Activated T-cell treated with anti-CD3 and anti-CD28 coated beads, Interleukin-2, amount 50 U/mL, for 72 hours (primary cell): ENCODE results near the gene GPC6. TPM values are rescaled to one million over a fixed set of nuclear protein-coding genes. Genes with fewer than 3 reads are reported as not detected.

ENCODE experiments used
- ATAC-seq, 2 donors: fragments of 150-1000 bp; cut with Tn5 transposase; replicated peaks in 1 of 2; 2 replicates each; pipeline ENCODE4 v1.10.0; 2021; ENCODE audit warnings: moderate library complexity in 2 of 2, mild to moderate bottlenecking in 1 of 2
- DNase-seq, 2 donors: peaks; one replicate each; pipeline ENCODE4 v3.0.0; 2021 to 2022; ENCODE audit warnings: mixed read lengths in 1 of 2
- H3K27ac Mint-ChIP-seq: one replicate; pipeline ENCODE4 v1.8.0; 2022; ENCODE audit warnings: mild to moderate bottlenecking, moderate library complexity, mixed read lengths
- H3K27me3 Mint-ChIP-seq: one replicate; pipeline ENCODE4 v1.8.0; 2022; ENCODE audit warnings: low read depth, mixed read lengths
- H3K36me3 Mint-ChIP-seq, 2 donors: one replicate each; pipeline ENCODE4 v1.8.0; 2022; ENCODE audit warnings: mixed read lengths in 2 of 2, mild to moderate bottlenecking in 1 of 2; ENCODE audit not compliant: insufficient read depth in 2 of 2
- H3K4me1 Mint-ChIP-seq: one replicate; pipeline ENCODE4 v1.8.0; 2022; ENCODE audit warnings: low read depth, mixed read lengths
- H3K4me3 Mint-ChIP-seq, 2 donors: one replicate each; pipeline ENCODE4 v1.8.0; 2022; ENCODE audit warnings: mild to moderate bottlenecking in 2 of 2, mixed read lengths in 2 of 2, moderate library complexity in 2 of 2
- H3K9me3 Mint-ChIP-seq, 2 donors: one replicate each; pipeline ENCODE4 v1.8.0; 2022; ENCODE audit warnings: mixed read lengths in 2 of 2
- total RNA-seq, 2 donors: library from RNA; stranded (reverse); gene quantifications; one replicate each; pipeline ENCODE4 v1.2.3, GENCODE V29; 2022

The GPC6 gene
- total RNA-seq, 2 donors from 2014 or later = not detected

DNA sequence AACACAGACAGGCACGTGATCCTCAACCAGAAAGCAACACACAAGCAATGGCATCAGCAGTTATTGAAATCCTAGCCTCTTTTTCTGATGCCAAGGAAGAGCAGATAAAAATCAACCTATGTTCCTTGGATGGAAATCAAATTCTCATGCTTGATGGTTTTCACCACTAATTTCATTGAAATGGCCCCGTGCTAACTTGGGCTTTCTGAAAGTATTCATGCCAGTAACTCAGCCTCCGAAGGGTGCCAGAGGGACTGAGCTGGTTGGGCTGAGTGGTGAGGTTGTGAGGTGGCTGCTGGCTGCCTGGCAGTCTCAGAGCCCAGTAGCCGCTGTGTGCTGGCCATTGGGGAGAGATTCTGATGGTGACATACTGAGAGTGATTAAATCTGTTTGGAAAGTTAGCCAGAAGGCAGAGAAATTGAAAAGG, 943.6 kb downstream of the GPC6 start:
- no peak for DNase-seq
- Mint-ChIP-seq H3K4me1 (no peaks in the 10 kb centered on the region), H3K4me3 (no peak overlapping the region), H3K27me3 (peaks cover 8% of the 10 kb centered on the region), H3K36me3 (no peaks in the 10 kb centered on the region), H3K9me3 (peaks cover 0 to 2% of the 10 kb centered on the region in 2 donors), H3K27ac (no peak overlapping the region)
- no peak for ATAC-seq

DNA sequence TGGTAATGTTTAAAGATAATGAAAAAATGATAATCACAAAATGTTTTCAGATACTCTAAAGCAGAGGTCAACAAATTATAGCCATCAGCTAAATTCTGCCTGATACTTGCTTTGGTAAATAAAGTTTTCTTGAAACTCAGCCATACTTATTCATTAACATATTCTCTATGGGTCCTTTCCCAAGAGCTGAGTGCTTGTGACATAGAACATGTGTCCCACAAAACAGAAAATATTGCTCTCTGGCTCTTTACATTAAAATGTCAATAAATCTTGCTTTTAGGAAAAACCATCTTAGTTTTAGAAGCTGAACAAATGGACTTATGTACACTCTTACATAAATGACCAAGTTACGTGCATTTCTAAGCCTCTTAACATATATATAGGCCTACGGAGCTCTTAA, 945.8 kb downstream of the GPC6 start:
- peaks cover 0 to 2% of the 10 kb centered on the region in 2 donors for H3K9me3 Mint-ChIP-seq
- no peak overlapping the region for H3K27ac Mint-ChIP-seq
- H3K4me3 Mint-ChIP-seq = no peak overlapping the region
- peaks cover 8% of the 10 kb centered on the region for H3K27me3 Mint-ChIP-seq
- DNase-seq (no peak), ATAC-seq (no peak)
- H3K36me3 Mint-ChIP-seq = no peaks in the 10 kb centered on the region
- no peaks in the 10 kb centered on the region for H3K4me1 Mint-ChIP-seq

DNA sequence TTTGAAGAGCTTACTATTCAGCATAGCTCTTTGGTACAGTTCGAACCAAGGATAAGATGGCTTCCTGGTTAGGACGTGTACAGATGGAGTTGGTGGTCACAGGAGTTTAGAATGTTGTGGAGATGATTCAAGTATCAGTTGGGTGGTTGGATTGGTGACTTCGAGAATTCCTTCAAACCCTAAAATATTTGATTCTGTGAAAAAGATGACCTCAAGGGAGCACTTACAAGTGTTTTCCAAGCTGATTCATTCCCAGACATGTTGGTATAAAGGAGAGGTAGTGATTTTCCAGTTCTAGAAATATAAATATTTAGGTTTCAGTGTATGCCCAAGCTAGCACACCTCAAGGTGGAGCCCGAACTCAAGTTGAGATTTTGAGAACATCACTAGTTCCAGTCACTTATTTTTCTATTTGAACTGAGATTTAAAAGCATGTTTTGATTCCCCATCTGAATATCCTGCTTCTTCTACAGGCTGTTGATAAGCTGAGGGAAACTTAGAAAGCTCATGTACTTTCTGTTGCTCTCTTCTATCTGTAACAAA, 946.8 kb downstream of the GPC6 start:
- Mint-ChIP-seq H3K9me3 (peaks cover 0 to 2% of the 10 kb centered on the region in 2 donors), H3K36me3 (no peaks in the 10 kb centered on the region), H3K4me1 (peaks cover 5% of the 10 kb centered on the region), H3K27me3 (peaks cover 8% of the 10 kb centered on the region), H3K27ac (no peak overlapping the region), H3K4me3 (no peak overlapping the region)
- DNase-seq (no peak), ATAC-seq (no peak)

DNA sequence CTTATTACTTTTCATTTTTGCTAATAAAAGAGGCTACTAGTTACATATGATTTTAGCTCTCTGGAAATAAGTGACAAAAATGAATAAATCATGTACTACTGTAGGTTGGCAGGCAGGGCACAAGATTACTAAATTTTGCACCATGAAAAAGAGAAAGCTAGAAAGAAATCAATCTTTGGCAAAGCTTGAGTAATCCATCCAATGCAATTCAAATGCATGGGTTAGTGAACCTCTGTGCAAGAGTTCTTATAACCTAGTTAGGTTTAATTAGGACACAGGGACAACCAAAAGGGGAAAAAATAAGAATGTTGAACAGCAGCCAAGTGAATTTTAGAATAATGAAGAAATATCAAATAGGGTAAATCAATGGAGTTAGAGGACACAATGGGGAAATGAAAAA, 947.4 kb downstream of the GPC6 start:
- H3K27ac Mint-ChIP-seq = no peak overlapping the region
- peaks cover 11% of the 10 kb centered on the region for H3K4me1 Mint-ChIP-seq
- peaks cover 0 to 2% of the 10 kb centered on the region in 2 donors for H3K9me3 Mint-ChIP-seq
- DNase-seq = no peak
- peaks cover 8% of the 10 kb centered on the region for H3K27me3 Mint-ChIP-seq
- H3K4me3 Mint-ChIP-seq = no peak overlapping the region
- no peak for ATAC-seq
- no peaks in the 10 kb centered on the region for H3K36me3 Mint-ChIP-seq

GRCh38 chr13:94175076-94175475, 948.5 kb downstream of the GPC6 start:
- H3K4me3 Mint-ChIP-seq = no peak overlapping the region
- H3K9me3 Mint-ChIP-seq = no peaks in the 10 kb centered on the region
- peaks cover 14% of the 10 kb centered on the region for H3K4me1 Mint-ChIP-seq
- H3K27me3 Mint-ChIP-seq = no peaks in the 10 kb centered on the region
- no peaks in the 10 kb centered on the region for H3K36me3 Mint-ChIP-seq
- ATAC-seq (no peak), DNase-seq (no peak)
- no peak overlapping the region for H3K27ac Mint-ChIP-seq

DNA sequence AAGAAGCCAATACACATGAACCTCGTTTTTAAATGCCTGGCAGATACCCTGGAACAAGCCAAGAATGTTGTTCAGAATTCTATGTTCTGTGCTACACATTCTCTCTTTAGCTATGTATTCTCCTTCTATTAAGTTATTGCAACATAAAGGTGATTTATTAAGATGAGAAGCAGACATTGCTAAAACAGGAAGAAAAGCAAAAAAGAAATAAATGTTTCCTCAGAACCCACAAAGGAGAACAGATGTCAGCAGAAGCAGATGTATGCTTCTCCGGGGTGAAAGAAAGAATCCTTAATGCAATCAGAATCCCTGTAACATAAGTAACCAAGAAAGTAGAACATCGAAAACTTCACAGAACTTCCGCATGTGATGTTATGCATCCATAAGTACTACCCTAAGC, 950.0 kb downstream of the GPC6 start:
- no peaks in the 10 kb centered on the region for H3K36me3 Mint-ChIP-seq
- DNase-seq (no peak), ATAC-seq (no peak)
- no peak overlapping the region for H3K4me3 Mint-ChIP-seq
- H3K9me3 Mint-ChIP-seq = no peaks in the 10 kb centered on the region
- H3K4me1 Mint-ChIP-seq = peaks cover 14% of the 10 kb centered on the region
- no peaks in the 10 kb centered on the region for H3K27me3 Mint-ChIP-seq
- no peak overlapping the region for H3K27ac Mint-ChIP-seq

GRCh38 chr13:94177041-94177440, 950.4 kb downstream of the GPC6 start:
- Mint-ChIP-seq H3K4me1 (peaks cover 14% of the 10 kb centered on the region), H3K36me3 (no peaks in the 10 kb centered on the region), H3K4me3 (no peak overlapping the region), H3K9me3 (no peaks in the 10 kb centered on the region), H3K27ac (no peak overlapping the region), H3K27me3 (no peaks in the 10 kb centered on the region)
- DNase-seq (no peak), ATAC-seq (no peak)

- H3K9me3 Mint-ChIP-seq = no peaks in the 10 kb centered on the region
- H3K36me3 Mint-ChIP-seq = no peaks in the 10 kb centered on the region
- H3K27me3 Mint-ChIP-seq = no peaks in the 10 kb centered on the region
- ATAC-seq = peak in 1 of 2 donors; percentile 24
- H3K4me3 Mint-ChIP-seq = no peak overlapping the region
- no peak for DNase-seq
- H3K4me1 Mint-ChIP-seq = peaks cover 14% of the 10 kb centered on the region
- H3K27ac Mint-ChIP-seq = no peak overlapping the region
Observed at GRCh38 chr13:94178625-94179244, 952.1 kb downstream of the GPC6 start.

GRCh38 chr13:94181461-94182107, 955.0 kb downstream of the GPC6 start:
- Mint-ChIP-seq H3K27me3 (no peaks in the 10 kb centered on the region), H3K9me3 (no peaks in the 10 kb centered on the region), H3K36me3 (no peaks in the 10 kb centered on the region), H3K4me1 (peaks cover 14% of the 10 kb centered on the region), H3K4me3 (no peak overlapping the region), H3K27ac (no peak overlapping the region)
- no peak for DNase-seq
- ATAC-seq = no peak

DNA sequence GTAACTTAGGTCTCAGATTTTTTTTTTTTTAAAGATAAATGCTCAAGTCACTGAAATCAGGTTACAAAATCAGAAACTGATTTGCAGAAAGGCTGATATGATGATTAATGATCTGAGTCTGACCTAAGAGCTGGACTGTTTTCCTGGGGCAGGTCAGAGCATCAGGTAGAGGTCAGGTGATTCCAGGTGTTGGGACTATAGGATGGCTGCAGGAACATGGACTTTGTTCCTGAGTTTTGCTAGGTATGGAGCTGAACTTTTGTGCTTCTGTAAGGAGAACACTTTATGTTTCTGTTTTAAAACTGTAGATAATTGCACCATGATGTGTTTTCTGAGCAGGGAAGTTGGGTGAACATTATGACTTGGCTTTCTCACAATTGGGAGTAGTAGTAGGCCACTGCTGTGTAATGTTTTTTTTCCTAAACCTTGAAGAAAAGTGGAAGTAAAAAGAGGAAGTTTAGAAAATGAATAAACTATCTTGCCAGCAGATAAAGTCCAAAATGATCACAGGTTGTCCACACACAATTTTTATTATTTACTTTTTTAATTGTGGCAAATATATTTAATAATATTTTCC, 955.7 kb downstream of the GPC6 start:
- H3K27me3 Mint-ChIP-seq = no peaks in the 10 kb centered on the region
- H3K27ac Mint-ChIP-seq = no peak overlapping the region
- DNase-seq = no peak
- no peaks in the 10 kb centered on the region for H3K36me3 Mint-ChIP-seq
- H3K4me1 Mint-ChIP-seq = peaks cover 14% of the 10 kb centered on the region
- H3K9me3 Mint-ChIP-seq = no peaks in the 10 kb centered on the region
- H3K4me3 Mint-ChIP-seq = no peak overlapping the region
- no peak for ATAC-seq

GRCh38 chr13:94186470-94186869, 959.9 kb downstream of the GPC6 start:
- no peak overlapping the region for H3K27ac Mint-ChIP-seq
- H3K4me3 Mint-ChIP-seq = no peak overlapping the region
- ATAC-seq (no peak), DNase-seq (no peak)
- no peaks in the 10 kb centered on the region for H3K9me3 Mint-ChIP-seq
- H3K36me3 Mint-ChIP-seq = no peaks in the 10 kb centered on the region
- no peaks in the 10 kb centered on the region for H3K4me1 Mint-ChIP-seq
- H3K27me3 Mint-ChIP-seq = peaks cover 6% of the 10 kb centered on the region

DNA sequence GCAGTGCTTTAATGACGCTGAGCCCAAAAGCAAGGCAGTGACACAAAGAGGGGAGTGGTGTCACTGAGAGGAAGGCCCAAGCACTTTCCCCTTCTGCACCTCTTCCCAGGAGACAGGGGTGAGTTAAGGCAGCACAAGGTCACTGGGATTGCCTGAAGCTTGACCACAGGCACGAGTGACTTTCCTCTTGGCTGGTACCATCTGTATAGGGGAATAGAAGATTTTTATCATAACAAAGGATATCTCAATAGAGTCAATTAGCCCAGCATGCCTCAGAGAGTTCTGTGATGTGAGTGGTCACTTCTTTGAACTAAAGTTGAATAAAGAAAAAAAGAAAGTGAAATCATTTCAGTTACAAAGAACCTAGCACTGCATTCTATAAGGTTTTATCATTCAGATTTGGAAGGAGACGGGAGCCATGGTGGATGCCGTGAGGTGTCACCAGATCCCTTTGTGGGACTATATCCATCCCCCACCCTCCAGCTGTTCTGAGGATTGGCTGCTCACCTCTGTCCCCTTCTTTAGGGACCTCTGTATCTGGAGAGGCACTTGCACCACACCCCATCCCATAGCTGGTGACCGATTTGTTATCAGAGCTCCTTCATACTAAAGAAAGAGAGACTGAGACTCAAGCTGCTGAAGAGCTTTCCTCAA, 961.7 kb downstream of the GPC6 start:
- Mint-ChIP-seq H3K9me3 (no peaks in the 10 kb centered on the region), H3K4me1 (no peaks in the 10 kb centered on the region), H3K4me3 (no peak overlapping the region), H3K27ac (no peak overlapping the region), H3K36me3 (no peaks in the 10 kb centered on the region), H3K27me3 (peaks cover 7% of the 10 kb centered on the region)
- ATAC-seq (no peak), DNase-seq (no peak)

GRCh38 chr13:94192431-94192975, 965.9 kb downstream of the GPC6 start:
- Mint-ChIP-seq H3K27ac (no peak overlapping the region), H3K4me1 (no peaks in the 10 kb centered on the region), H3K27me3 (peaks cover 7% of the 10 kb centered on the region), H3K36me3 (no peaks in the 10 kb centered on the region), H3K9me3 (no peaks in the 10 kb centered on the region), H3K4me3 (no peak overlapping the region)
- no peak for ATAC-seq
- DNase-seq = peak; percentile 6 to 15
